Osteoblast (primary cell): ENCODE results near the gene CCDC87. TPM values are rescaled to one million over a fixed set of nuclear protein-coding genes. Genes with fewer than 3 reads are reported as not detected.

Source experiments
- DNase-seq: peaks from one replicate; pipeline ENCODE4 v3.0.0; 2011; ENCODE audit warnings: low spot score, mixed read lengths; ENCODE audit not compliant: insufficient read length; ENCODE audit errors: missing footprints
- H2AFZ ChIP-seq: 2 replicates; pipeline ENCODE4 v1.6.0; 2011; ENCODE audit warnings: mild to moderate bottlenecking, low read length
- H3K27ac ChIP-seq: 2 replicates; pipeline ENCODE4 v1.5.1; 2011; ENCODE audit warnings: mild to moderate bottlenecking, low read depth, low read length, moderate library complexity
- H3K27me3 ChIP-seq: 2 replicates; pipeline ENCODE4 v1.6.0; 2012; ENCODE audit warnings: mild to moderate bottlenecking, control low read depth, inconsistent platforms, low read length, moderate library complexity; ENCODE audit not compliant: insufficient read depth
- H3K36me3 ChIP-seq: 2 replicates; pipeline ENCODE4 v1.5.1; 2011; ENCODE audit warnings: mild to moderate bottlenecking, low read length, control low read depth, moderate library complexity; ENCODE audit not compliant: insufficient read depth
- H3K4me1 ChIP-seq: 2 replicates; pipeline ENCODE4 v1.5.1; 2011; ENCODE audit warnings: mild to moderate bottlenecking, low read length, control low read depth, moderate library complexity; ENCODE audit not compliant: insufficient read depth
- H3K4me2 ChIP-seq: 2 replicates; pipeline ENCODE4 v1.6.0; 2011; ENCODE audit warnings: mild to moderate bottlenecking, low read length; ENCODE audit not compliant: insufficient read depth
- H3K4me3 ChIP-seq: fragments of 200-600 bp; sonication (generic); 3 replicates; pipeline ENCODE4 v1.5.1; 2012; ENCODE audit warnings: mild to moderate bottlenecking, low read length, inconsistent platforms; ENCODE audit not compliant: insufficient read depth
- H3K79me2 ChIP-seq: 2 replicates; pipeline ENCODE4 v1.6.0; 2012; ENCODE audit warnings: mild to moderate bottlenecking, low read length, control low read depth, inconsistent platforms; ENCODE audit not compliant: insufficient read depth
- H3K9me3 ChIP-seq: 2 replicates; pipeline ENCODE4 v1.5.1; 2011; ENCODE audit warnings: low read depth, low read length, control low read depth
- H4K20me1 ChIP-seq: 2 replicates; pipeline ENCODE4 v1.6.0; 2012; ENCODE audit warnings: mild to moderate bottlenecking, low read length, control low read depth; ENCODE audit not compliant: insufficient read depth
- CTCF ChIP-seq: IDR thresholded peaks from 2 replicates; pipeline ENCODE4 v1.5.1; 2011; ENCODE audit warnings: mild to moderate bottlenecking, low read depth, low read length, moderate library complexity; ENCODE audit errors: extremely low read depth
- total RNA-seq: library from RNA; depleted of rRNA; stranded (reverse); fragments of >200 nt; gene quantifications from 2 replicates; pipeline ENCODE4 v1.2.3, GENCODE V29; 2012

Gene CCDC87
- total RNA-seq, 1 donor = 1.1 TPM

GRCh38 chr11:66616379-66617154 is 23.7 kb upstream of the CCDC87 start, which contains the start of gene RBM14:
Gene RBM14, plus strand, starts transcription at chr11:66616630. Its CDS starts 91 bp downstream, at chr11:66616721.
- Histone ChIP-seq H3K27ac (peak within 1 kb of the TSS; percentile 94), H3K36me3 (peaks cover 18% of the 10 kb centered on the region), H2AFZ (peak within 1 kb of the TSS; percentile 92), H3K9me3 (no peaks in the 10 kb centered on the region), H3K4me1 (peaks cover 25% of the 10 kb centered on the region), H3K79me2 (peaks cover 50% of the 10 kb centered on the region), H3K4me3 (peak within 1 kb of the TSS; percentile 85), H3K27me3 (no peaks in the 10 kb centered on the region), H4K20me1 (peaks cover 43% of the 10 kb centered on the region), H3K4me2 (peak within 1 kb of the TSS; percentile 99)
- peak; percentile 100 for DNase-seq
- TF ChIP-seq CTCF = no peak

- no peak overlapping the region for H3K4me2 ChIP-seq
- TF ChIP-seq CTCF = no peak
- H3K79me2 ChIP-seq = peaks cover 26% of the 10 kb centered on the region
- no peak for DNase-seq
- peaks cover 12% of the 10 kb centered on the region for H3K36me3 ChIP-seq
- no peaks in the 10 kb centered on the region for H3K9me3 ChIP-seq
- peaks cover 15% of the 10 kb centered on the region for H3K4me1 ChIP-seq
- peaks cover 26% of the 10 kb centered on the region for H4K20me1 ChIP-seq
- no peak overlapping the region for H3K4me3 ChIP-seq
- H3K27ac ChIP-seq = no peak overlapping the region
- H3K27me3 ChIP-seq = no peaks in the 10 kb centered on the region
- H2AFZ ChIP-seq = no peak overlapping the region
Measured at GRCh38 chr11:66614073-66614472, 21.2 kb upstream of the CCDC87 start.

- H3K27me3 ChIP-seq = no peaks in the 10 kb centered on the region
- H3K9me3 ChIP-seq = no peaks in the 10 kb centered on the region
- no peak overlapping the region for H2AFZ ChIP-seq
- peaks cover 10% of the 10 kb centered on the region for H4K20me1 ChIP-seq
- H3K36me3 ChIP-seq = no peaks in the 10 kb centered on the region
- DNase-seq = no peak
- H3K4me2 ChIP-seq = no peak overlapping the region
- peaks cover 7% of the 10 kb centered on the region for H3K4me1 ChIP-seq
- H3K27ac ChIP-seq = no peak overlapping the region
- peaks cover 10% of the 10 kb centered on the region for H3K79me2 ChIP-seq
- TF ChIP-seq CTCF = no peak
- H3K4me3 ChIP-seq = no peak overlapping the region
Measured at GRCh38 chr11:66612458-66612857, 19.6 kb upstream of the CCDC87 start.

GRCh38 chr11:66609721-66610617 is 17.1 kb upstream of the CCDC87 start:
- Histone ChIP-seq H4K20me1 (peaks cover 6% of the 10 kb centered on the region), H3K27ac (no peak overlapping the region), H3K79me2 (no peaks in the 10 kb centered on the region), H3K9me3 (no peaks in the 10 kb centered on the region), H3K4me3 (no peak overlapping the region), H2AFZ (no peak overlapping the region), H3K4me1 (peaks cover 13% of the 10 kb centered on the region), H3K4me2 (no peak overlapping the region), H3K27me3 (no peaks in the 10 kb centered on the region), H3K36me3 (peaks cover 6% of the 10 kb centered on the region)
- DNase-seq = no peak
- TF ChIP-seq CTCF = no peak
